ENCODE results near the gene SLC25A51. TPM values are rescaled to one million over a fixed set of nuclear protein-coding genes. Genes with fewer than 3 reads are reported as not detected.

The SLC25A51 gene
- total and polyA plus RNA-seq, 4 donors = 3.8 to 24.4 (median 9.1) TPM

DNA sequence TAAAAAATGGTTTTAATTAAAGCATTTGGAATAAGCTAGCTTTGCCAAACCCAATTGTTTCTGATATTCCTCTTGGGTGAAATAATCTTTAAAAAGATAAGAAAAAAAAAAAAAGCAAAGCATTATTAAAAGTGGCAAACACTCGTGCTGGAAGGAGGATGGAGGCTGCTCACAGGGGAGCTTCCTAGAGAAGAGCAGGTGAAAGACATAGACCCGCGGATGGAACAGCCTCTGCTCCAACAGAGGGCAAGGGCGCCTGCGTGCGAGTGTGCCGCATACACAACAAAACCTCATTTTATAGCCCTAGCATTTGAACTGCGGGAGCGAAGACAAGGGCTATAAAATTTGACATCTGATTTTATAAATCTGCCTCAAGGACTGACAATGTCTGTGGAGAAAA lies 33.4 kb upstream of the SLC25A51 start:
- TF ChIP-seq FOXA2 (IDR thresholded peaks at IDR 0.05) (no peak), TAF1 (conservative IDR thresholded peaks at IDR 0.05) (no peak), ZBTB33 (IDR thresholded peaks at IDR 0.05) (no peak), REST (IDR thresholded peaks at IDR 0.05) (no peak), JUND (IDR thresholded peaks at IDR 0.05) (no peak), FOXA1 (IDR thresholded peaks at IDR 0.05) (no peak), HNF4A (conservative IDR thresholded peaks at IDR 0.05) (no peak), EGR1 (IDR thresholded peaks at IDR 0.05; ENCODE audit: low read depth in 2 of 2) (no peak), RXRA (IDR thresholded peaks at IDR 0.05) (no peak), SP1 (IDR thresholded peaks at IDR 0.05) (no peak), NR2F2 (IDR thresholded peaks at IDR 0.05) (no peak), ATF3 (IDR thresholded peaks at IDR 0.05) (no peak)
- H3K36me3 ChIP-seq (ENCODE audit: control insufficient read depth in 4 of 4, insufficient read depth in 3 of 4, low read depth in 1 of 4, low read length in 3 of 4) = peaks cover 5 to 19% (median 11%) of the 10 kb centered on the region in 4 donors
- H3K27ac ChIP-seq (ENCODE audit: low read depth in 1 of 2, low read length in 2 of 2) = no peak overlapping the region
- H3K4me1 ChIP-seq (ENCODE audit: control insufficient read depth in 4 of 4, insufficient read depth in 4 of 4, low read length in 3 of 4) = peaks cover 0 to 16% (median 7%) of the 10 kb centered on the region in 4 donors
- no peak for DNase-seq (ENCODE audit: low spot score)
- no peaks in the 10 kb centered on the region for H3K27me3 ChIP-seq (ENCODE audit: control insufficient read depth in 4 of 4, insufficient read depth in 4 of 4, low read length in 3 of 4)
- H3K9me3 ChIP-seq (ENCODE audit: control insufficient read depth in 4 of 4, low read length in 3 of 4) = no peaks in the 10 kb centered on the region
- H3K4me3 ChIP-seq (ENCODE audit: low read depth in 1 of 3, low read length in 3 of 3) = no peak overlapping the region
- H3K9ac ChIP-seq (ENCODE audit: low read depth in 1 of 2, low read length in 2 of 2) = no peak overlapping the region
- WGBS = 90% methylated on average over 9 of the region's 9 CpGs

DNA sequence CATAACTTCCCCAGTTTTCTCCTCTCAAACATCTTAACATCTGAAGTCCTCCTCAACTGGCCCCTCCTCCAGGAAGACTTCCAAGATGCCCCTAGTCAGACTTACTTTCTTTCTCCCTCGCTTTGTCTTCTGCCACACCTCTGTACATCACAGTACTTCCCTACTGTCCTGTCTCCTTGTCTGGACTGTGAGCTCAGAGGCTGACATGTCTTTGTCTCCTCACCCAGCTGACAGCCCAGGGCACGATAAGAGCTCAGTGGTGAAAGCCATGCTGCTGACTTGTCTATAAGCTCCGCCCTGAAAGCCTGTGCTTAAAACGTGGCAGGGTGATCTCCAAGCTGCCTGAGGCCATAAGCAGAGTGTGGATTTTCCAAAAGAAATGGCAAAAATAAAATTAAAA lies 33.0 kb upstream of the SLC25A51 start:
- Histone ChIP-seq H3K9me3 (ENCODE audit: control insufficient read depth in 4 of 4, low read length in 3 of 4) (no peaks in the 10 kb centered on the region), H3K27ac (ENCODE audit: low read depth in 1 of 2, low read length in 2 of 2) (no peak overlapping the region), H3K4me1 (ENCODE audit: control insufficient read depth in 4 of 4, insufficient read depth in 4 of 4, low read length in 3 of 4) (peaks cover 0 to 15% (median 7%) of the 10 kb centered on the region in 4 donors), H3K9ac (ENCODE audit: low read depth in 1 of 2, low read length in 2 of 2) (no peak overlapping the region), H3K27me3 (ENCODE audit: control insufficient read depth in 4 of 4, insufficient read depth in 4 of 4, low read length in 3 of 4) (no peaks in the 10 kb centered on the region), H3K36me3 (ENCODE audit: control insufficient read depth in 4 of 4, insufficient read depth in 3 of 4, low read depth in 1 of 4, low read length in 3 of 4) (peaks cover 5 to 15% (median 10%) of the 10 kb centered on the region in 4 donors), H3K4me3 (ENCODE audit: low read depth in 1 of 3, low read length in 3 of 3) (no peak overlapping the region)
- WGBS = 69% methylated on average over 4 of the region's 4 CpGs
- no peak for DNase-seq (ENCODE audit: low spot score)
- TF ChIP-seq HNF4G (IDR thresholded peaks at IDR 0.05) (no peak), FOXA2 (IDR thresholded peaks at IDR 0.05) (no peak), YY1 (IDR thresholded peaks at IDR 0.05) (no peak), ATF3 (IDR thresholded peaks at IDR 0.05) (no peak), RAD21 (IDR thresholded peaks at IDR 0.05) (no peak), REST (IDR thresholded peaks at IDR 0.05) (no peak), NR2F2 (IDR thresholded peaks at IDR 0.05) (no peak), EGR1 (IDR thresholded peaks at IDR 0.05; ENCODE audit: low read depth in 2 of 2) (no peak), GABPA (IDR thresholded peaks at IDR 0.05 in 1 of 2, conservative IDR thresholded peaks at IDR 0.05 in 1 of 2) (no peak), JUND (IDR thresholded peaks at IDR 0.05) (no peak), ZBTB33 (IDR thresholded peaks at IDR 0.05) (no peak), RXRA (IDR thresholded peaks at IDR 0.05) (no peak), FOXA1 (IDR thresholded peaks at IDR 0.05) (no peak), CTCF (IDR thresholded peaks at IDR 0.05; ENCODE audit: low read depth, low read length, missing input control) (no peak), SP1 (IDR thresholded peaks at IDR 0.05) (no peak)
- TF ChIP-seq, protein P1, sequence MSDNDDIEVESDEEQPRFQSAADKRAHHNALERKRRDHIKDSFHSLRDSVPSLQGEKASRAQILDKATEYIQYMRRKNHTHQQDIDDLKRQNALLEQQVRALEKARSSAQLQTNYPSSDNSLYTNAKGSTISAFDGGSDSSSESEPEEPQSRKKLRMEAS (IDR thresholded peaks at IDR 0.05) = no peak
